Breast epithelium (tissue), 4 donors: ENCODE data around the gene SURF6. TPM values are rescaled to one million over a fixed set of nuclear protein-coding genes. Genes with fewer than 3 reads are reported as not detected.
"Not testable (repeated sequence)": the region's sequence is repeated elsewhere in the genome, so short reads cannot be mapped to it uniquely, and the experiment has no call there.

Experiments used
- DNase-seq, 2 donors: peaks; one replicate each; pipeline ENCODE4 v3.0.0-alpha.2; 2019; ENCODE audit warnings: low spot score in 2 of 2
- H3K27ac ChIP-seq, 2 donors: fragments of 200-600 bp; sonication (generic) in 1 of 2; one replicate each; pipeline ENCODE4 v1.5.1; 2016 to 2019; ENCODE audit warnings: mild to moderate bottlenecking in 1 of 2
- H3K27me3 ChIP-seq, 2 donors: fragments of 200-600 bp; sonication (generic) in 1 of 2; one replicate each; pipeline versions ENCODE4 v1.5.1 to v1.6.0; 2017 to 2019; ENCODE audit warnings: control low read depth in 1 of 2, mild to moderate bottlenecking in 1 of 2
- H3K36me3 ChIP-seq: fragments of 200-600 bp; one replicate; pipeline ENCODE4 v1.5.1; 2019
- H3K4me1 ChIP-seq, 2 donors: fragments of 200-600 bp; sonication (generic); one replicate each; pipeline ENCODE4 v1.5.1; 2016 to 2019; ENCODE audit warnings: control low read depth in 1 of 2
- H3K4me3 ChIP-seq, 3 donors: fragments of 200-600 bp; sonication (generic); 1 replicate in 2 of 3; 2 replicates in 1 of 3; pipeline ENCODE4 v1.5.1; 2016 to 2019; ENCODE audit warnings: mild to moderate bottlenecking in 3 of 3, moderate library complexity in 2 of 3
- H3K9me3 ChIP-seq, 2 donors: fragments of 200-600 bp; sonication (generic) in 1 of 2; one replicate each; pipeline ENCODE4 v1.5.1; 2016 to 2019; ENCODE audit warnings: control low read depth in 1 of 2
- POLR2A ChIP-seq: fragments of 450-650 bp; IDR thresholded peaks from one replicate; pipeline ENCODE4 v1.6.1; 2016; ENCODE audit warnings: antibody characterized with exemption, mild to moderate bottlenecking, moderate library complexity
- POLR2AphosphoS5 ChIP-seq, 3 donors: sonication (generic); formaldehyde crosslinking; IDR thresholded peaks; one replicate each; pipeline ENCODE4 v1.6.1; 2017; ENCODE audit warnings: antibody characterized with exemption in 3 of 3
- intact Hi-C: fragments of 100-400 bp; cut with DNase I; formaldehyde crosslinking; loops from one replicate; pipeline ENCODE4 v1.15.1; 2023; ENCODE audit warnings: low total_unique reads
- total RNA-seq, 3 donors: library from RNA; depleted of rRNA; stranded (reverse); fragments of >200 nt; gene quantifications; one replicate each; pipeline ENCODE4 v1.1.0, GENCODE V29; 2016
- TF ChIP-seq, protein P1 (sequence below), 3 donors: fragments of 450-650 bp; IDR thresholded peaks; one replicate each; pipeline ENCODE4 v1.5.1; 2016 to 2017; ENCODE audit warnings: antibody characterized with exemption in 3 of 3, mild to moderate bottlenecking in 3 of 3, moderate library complexity in 3 of 3

Gene SURF6
- total RNA-seq, 3 donors from 2014 or later, result 12.8 to 29.0 (median 23.3) TPM

DNA sequence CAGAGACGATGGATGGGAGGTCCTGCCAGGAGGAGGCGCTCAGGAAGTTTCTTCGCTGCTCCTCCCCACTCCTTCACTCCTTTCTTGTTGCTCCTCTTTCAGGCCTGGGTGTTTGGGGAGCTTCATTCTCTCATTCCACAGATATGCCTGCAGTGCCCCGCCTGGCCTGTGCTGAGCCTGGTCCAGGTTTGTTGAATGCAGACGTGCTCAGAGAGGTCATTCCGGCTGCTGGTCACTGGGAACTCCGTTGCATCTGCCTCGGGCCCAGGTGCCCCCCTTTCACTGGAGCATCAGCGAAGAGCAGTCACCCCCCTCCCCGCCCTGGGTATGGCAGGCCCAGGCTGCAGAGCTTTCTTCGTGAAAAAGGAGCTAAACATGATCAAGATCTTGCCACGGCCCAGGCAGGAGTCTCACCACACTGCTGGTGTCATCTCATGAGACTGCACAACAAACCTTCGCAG is 15.5 kb downstream of the SURF6 start:
- DNase-seq, result no peak
- no peaks in the 10 kb centered on the region for H3K9me3 ChIP-seq
- intact Hi-C loops, result no loop called here

DNA sequence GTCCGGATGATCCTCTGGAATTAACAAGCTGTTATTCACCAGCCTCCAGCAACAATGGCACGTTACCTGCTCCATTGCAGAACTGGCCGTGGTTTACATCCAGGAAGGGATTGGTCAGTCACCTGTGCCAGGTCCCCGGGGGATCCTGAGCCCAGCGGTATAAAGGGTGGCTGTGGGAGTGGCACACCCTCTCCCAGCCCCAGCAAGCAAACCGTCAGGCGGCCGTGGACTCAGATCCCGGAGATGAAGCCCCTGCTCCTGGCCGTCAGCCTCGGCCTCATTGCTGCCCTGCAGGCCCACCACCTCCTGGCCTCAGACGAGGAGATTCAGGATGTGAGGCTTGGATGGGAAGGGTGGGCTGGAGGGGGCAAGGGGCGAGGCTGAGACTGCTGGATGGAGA is 18.4 kb downstream of the SURF6 start:
- H3K27me3 ChIP-seq, H3K4me1 ChIP-seq, H3K4me3 ChIP-seq, H3K27ac ChIP-seq, H3K9me3 ChIP-seq, intact Hi-C loops, H3K36me3 ChIP-seq, DNase-seq: not testable (repeated sequence)

More for the DNA sequence above, 15.5 kb downstream of the SURF6 start:
- H3K4me3 ChIP-seq, result no peak overlapping the region
- no peaks in the 10 kb centered on the region for H3K36me3 ChIP-seq
- TF ChIP-seq POLR2A, result no peak
- H3K4me1 ChIP-seq, result no peaks in the 10 kb centered on the region
- H3K27ac ChIP-seq, result no peak overlapping the region
- no peaks in the 10 kb centered on the region for H3K27me3 ChIP-seq

DNA sequence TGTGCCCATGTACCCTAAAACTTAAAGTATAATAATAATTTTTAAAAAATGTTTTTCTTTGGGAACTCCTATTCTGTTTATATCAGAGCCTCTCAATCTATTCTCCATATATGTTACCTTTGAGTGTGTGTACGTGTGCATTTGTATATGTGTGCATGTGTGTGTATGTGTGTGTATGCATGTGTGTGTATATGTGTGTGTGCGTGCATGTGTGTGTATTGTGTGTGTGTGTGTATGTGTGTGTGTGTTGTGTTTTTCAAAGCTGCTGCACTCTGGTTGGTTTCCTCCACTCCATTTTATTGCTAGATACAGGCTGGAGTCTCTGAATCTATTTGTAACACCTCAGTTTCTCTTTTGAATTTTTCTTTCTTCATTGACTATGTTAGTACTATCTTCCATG is 20.0 kb downstream of the SURF6 start:
- intact Hi-C loops, result no loop called here
- H3K9me3 ChIP-seq, result no peaks in the 10 kb centered on the region

DNA sequence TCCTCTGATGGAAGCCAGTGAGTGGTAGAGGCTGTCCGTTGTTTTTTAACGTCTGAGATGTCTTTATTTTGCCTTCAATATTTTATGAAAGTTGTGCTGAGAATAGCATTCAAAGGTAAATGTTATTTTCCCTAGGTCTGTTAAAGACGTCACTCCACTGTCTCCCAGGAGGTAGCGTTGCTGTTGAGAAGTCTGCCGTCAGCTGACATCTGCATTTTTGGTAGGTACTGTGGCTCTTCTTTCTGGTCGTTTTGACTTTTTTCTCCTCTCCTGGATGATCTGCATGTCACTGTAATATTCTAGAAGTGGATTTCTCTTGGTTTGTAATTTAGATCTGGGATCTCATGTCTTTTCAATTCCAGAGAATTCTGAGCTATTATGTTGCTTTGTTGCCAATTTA is 26.4 kb downstream of the SURF6 start:
- Histone ChIP-seq H3K27ac (no peak overlapping the region), H3K36me3 (no peaks in the 10 kb centered on the region), H3K4me3 (no peak overlapping the region), H3K4me1 (no peaks in the 10 kb centered on the region), H3K27me3 (peaks cover 0 to 15% of the 10 kb centered on the region in 2 donors), H3K9me3 (no peaks in the 10 kb centered on the region)
- DNase-seq, result no peak
- TF ChIP-seq POLR2A (no peak), POLR2AphosphoS5 (IDR thresholded peaks at IDR 0.05) (no peak)
- TF ChIP-seq, protein P1, sequence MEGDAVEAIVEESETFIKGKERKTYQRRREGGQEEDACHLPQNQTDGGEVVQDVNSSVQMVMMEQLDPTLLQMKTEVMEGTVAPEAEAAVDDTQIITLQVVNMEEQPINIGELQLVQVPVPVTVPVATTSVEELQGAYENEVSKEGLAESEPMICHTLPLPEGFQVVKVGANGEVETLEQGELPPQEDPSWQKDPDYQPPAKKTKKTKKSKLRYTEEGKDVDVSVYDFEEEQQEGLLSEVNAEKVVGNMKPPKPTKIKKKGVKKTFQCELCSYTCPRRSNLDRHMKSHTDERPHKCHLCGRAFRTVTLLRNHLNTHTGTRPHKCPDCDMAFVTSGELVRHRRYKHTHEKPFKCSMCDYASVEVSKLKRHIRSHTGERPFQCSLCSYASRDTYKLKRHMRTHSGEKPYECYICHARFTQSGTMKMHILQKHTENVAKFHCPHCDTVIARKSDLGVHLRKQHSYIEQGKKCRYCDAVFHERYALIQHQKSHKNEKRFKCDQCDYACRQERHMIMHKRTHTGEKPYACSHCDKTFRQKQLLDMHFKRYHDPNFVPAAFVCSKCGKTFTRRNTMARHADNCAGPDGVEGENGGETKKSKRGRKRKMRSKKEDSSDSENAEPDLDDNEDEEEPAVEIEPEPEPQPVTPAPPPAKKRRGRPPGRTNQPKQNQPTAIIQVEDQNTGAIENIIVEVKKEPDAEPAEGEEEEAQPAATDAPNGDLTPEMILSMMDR (IDR thresholded peaks at IDR 0.05), result no peak
- intact Hi-C loops, result no loop called here

More for the DNA sequence above, 20.0 kb downstream of the SURF6 start:
- TF ChIP-seq POLR2A (no peak), POLR2AphosphoS5 (IDR thresholded peaks at IDR 0.05) (no peak)
- TF ChIP-seq, protein P1 (IDR thresholded peaks at IDR 0.05), result no peak
- H3K27ac ChIP-seq, result no peak overlapping the region
- H3K4me3 ChIP-seq, result no peak overlapping the region
- no peaks in the 10 kb centered on the region for H3K27me3 ChIP-seq
- DNase-seq, result no peak
- no peaks in the 10 kb centered on the region for H3K4me1 ChIP-seq
- H3K36me3 ChIP-seq, result no peaks in the 10 kb centered on the region

DNA sequence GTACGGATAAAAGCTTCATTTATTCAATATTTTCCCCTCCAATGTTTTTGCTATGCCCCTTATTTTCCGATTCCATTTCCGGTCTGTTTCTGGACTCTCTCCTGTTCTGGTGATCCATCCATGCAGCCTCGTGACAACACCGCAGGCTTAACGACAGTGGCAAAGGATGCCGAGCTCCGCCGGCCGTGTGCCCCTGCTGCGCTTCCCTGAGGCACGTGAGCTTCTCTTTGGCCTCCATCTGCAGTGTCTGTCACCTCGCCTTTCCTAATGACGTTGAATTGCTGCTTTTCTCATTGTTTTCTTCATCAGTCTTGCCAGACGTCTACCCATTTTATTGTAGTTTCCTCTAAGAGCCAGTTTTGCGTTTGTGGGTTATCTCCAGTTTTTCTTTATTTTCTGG is 28.7 kb downstream of the SURF6 start:
- Histone ChIP-seq H3K36me3 (no peaks in the 10 kb centered on the region), H3K4me1 (no peaks in the 10 kb centered on the region), H3K27ac (no peak overlapping the region), H3K27me3 (peaks cover 0 to 15% of the 10 kb centered on the region in 2 donors), H3K9me3 (no peaks in the 10 kb centered on the region), H3K4me3 (no peak overlapping the region)
- TF ChIP-seq, protein P1 (IDR thresholded peaks at IDR 0.05), result no peak
- TF ChIP-seq POLR2A (no peak), POLR2AphosphoS5 (IDR thresholded peaks at IDR 0.05) (no peak)
- intact Hi-C loops, result no loop called here
- DNase-seq, result no peak

DNA sequence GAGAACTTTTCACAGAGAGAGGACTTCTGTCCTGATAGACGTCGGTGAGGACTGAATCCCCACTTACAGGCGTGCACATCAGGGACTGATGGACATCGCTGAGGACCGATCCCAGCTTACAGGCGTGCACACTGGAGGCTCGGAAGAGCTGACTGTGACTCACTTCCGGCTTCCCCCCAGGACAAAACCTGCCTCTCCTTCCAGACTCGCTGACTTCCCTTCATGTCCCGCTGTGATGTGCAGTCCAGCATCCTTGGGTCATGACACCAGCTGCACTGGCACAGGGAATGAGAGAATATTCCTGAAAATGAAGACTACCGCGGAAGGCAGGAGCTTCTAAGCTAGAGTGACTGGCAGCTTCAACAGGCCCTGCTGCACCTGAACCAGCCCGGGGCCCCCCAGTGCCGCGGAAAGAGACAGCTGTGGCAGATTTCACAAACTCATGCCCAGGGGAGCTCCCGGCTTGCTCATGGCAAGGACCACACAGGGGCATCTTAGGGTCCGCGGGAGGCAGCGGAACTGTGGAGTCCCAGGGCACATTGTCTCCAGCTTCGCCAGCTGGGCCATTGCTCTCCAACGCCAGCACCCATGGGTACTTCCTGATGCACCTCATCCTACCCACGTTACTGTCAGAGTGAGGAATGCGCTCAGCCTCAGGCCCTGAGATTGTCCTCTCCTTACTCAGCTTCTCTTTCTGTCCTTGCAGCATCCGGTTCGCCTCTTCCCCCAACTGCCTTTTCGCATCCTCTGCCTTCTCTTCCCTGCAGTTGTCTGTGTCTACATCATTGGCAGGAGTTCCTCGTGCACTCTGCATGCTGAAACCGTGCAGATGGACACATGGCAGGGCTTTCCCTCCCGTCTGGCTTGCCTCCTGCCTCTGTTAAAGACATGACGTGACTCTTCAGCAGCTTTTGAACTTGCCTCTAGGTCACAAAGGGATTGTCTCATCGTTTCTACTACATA is 29.5 kb downstream of the SURF6 start:
- TF ChIP-seq, protein P1 (IDR thresholded peaks at IDR 0.05), result no peak
- TF ChIP-seq POLR2A, result no peak
- TF ChIP-seq POLR2AphosphoS5 (IDR thresholded peaks at IDR 0.05), result no peak
- H3K9me3 ChIP-seq, result no peaks in the 10 kb centered on the region
- DNase-seq, result no peak
- H3K27ac ChIP-seq, result no peak overlapping the region
- H3K36me3 ChIP-seq, result no peaks in the 10 kb centered on the region
- peaks cover 0 to 15% of the 10 kb centered on the region in 2 donors for H3K27me3 ChIP-seq
- intact Hi-C loops, result no loop called here
- no peaks in the 10 kb centered on the region for H3K4me1 ChIP-seq
- H3K4me3 ChIP-seq, result no peak overlapping the region
